ENCODE results near the gene IGSF8. TPM values are rescaled to one million over a fixed set of nuclear protein-coding genes. Genes with fewer than 3 reads are reported as not detected.

IGSF8 gene
- total and polyA plus RNA-seq, 2 donors (not counting 3 experiments of a cell fraction or from before 2014, with no cell fraction given), result 9.5 to 17.5 TPM

- no peaks in the 10 kb centered on the region for H3K36me3 ChIP-seq (ENCODE audit: control insufficient read depth in 2 of 2, extremely low read depth in 1 of 2, insufficient read depth in 2 of 2, low read length in 2 of 2)
- POLR2A ChIA-PET, result no interaction called here
- DNase-seq (ENCODE audit: low read depth, low spot score) (no peak), FAIRE-seq (no peak)
- no TSS peak for BruUV-seq (replicated peaks)
- CTCF ChIA-PET, result interaction anchor here (0.8 to 5.2 kb wide), 21 partner anchors 8 to 290 kb away, joined by 3 to 75 read pairs (median 8); partner anchors contain the start of genes IGSF8, KCNJ10 and PIGM
- dilution Hi-C loops (cut with MboI; ENCODE audit: extremely low pct_ligation_motif_present, low sequenced_read_pairs) (no loop called here), intact Hi-C loops (cut with micrococcal nuclease) (no loop called here)
- no peaks in the 10 kb centered on the region for H3K9me1 ChIP-seq (replicated peaks; ENCODE audit: control insufficient read depth, extremely low read depth, insufficient read depth, low read length)
- H4K20me1 ChIP-seq (replicated peaks; ENCODE audit: control insufficient read depth, extremely low read depth, insufficient read depth, low read length), result no peaks in the 10 kb centered on the region
- no peak for TF ChIP-seq MYC (IDR thresholded peaks at IDR 0.05; ENCODE audit: low read depth, low read length)
- no peak for TF ChIP-seq CTCF (IDR thresholded peaks at IDR 0.05; ENCODE audit: extremely low read depth in 1 of 2, insufficient read depth in 1 of 2, low read depth in 1 of 2, low read length in 2 of 2)
- TF ChIP-seq POLR2A (IDR thresholded peaks at IDR 0.05; ENCODE audit: low read depth, low read length), result no peak
- no peak for TF ChIP-seq MAX (IDR thresholded peaks at IDR 0.05; ENCODE audit: insufficient read depth, insufficient read length)
- no peak for TF ChIP-seq JUN (IDR thresholded peaks at IDR 0.05; ENCODE audit: borderline replicate concordance, insufficient read depth, insufficient read length, low read depth)
- no peak for TF ChIP-seq FOS (IDR thresholded peaks at IDR 0.05; ENCODE audit: borderline replicate concordance, insufficient read depth, low read length)
- H3K27me3 ChIP-seq (ENCODE audit: control insufficient read depth in 2 of 2, insufficient read depth in 2 of 2, low read length in 2 of 2), result peaks cover 29 to 31% of the 10 kb centered on the region in 2 experiments
- H3K4me2 ChIP-seq (ENCODE audit: insufficient read depth, low read length), result no peak overlapping the region
- no peaks in the 10 kb centered on the region for H3K79me2 ChIP-seq (ENCODE audit: control insufficient read depth, insufficient read depth, low read length)
- H2AFZ ChIP-seq (ENCODE audit: low read depth, low read length), result no peak overlapping the region
- H3K9me3 ChIP-seq (replicated peaks; ENCODE audit: control insufficient read depth, insufficient read depth, low read length), result no peaks in the 10 kb centered on the region
- no peaks in the 10 kb centered on the region for H3K4me1 ChIP-seq (ENCODE audit: control insufficient read depth, extremely low read depth, insufficient read depth, low read length)
- no peak overlapping the region for H3K4me3 ChIP-seq (replicated peaks in 1 of 3; ENCODE audit: insufficient read depth in 1 of 3, low read depth in 1 of 3, low read length in 3 of 3)
- H3K9ac ChIP-seq (replicated peaks; ENCODE audit: extremely low read depth, insufficient read depth, low read length), result no peak overlapping the region
- no peak overlapping the region for H3K27ac ChIP-seq (ENCODE audit: insufficient read depth, low read depth, low read length)
Measured at GRCh38 chr1:160086456-160086892, 11.9 kb downstream of the IGSF8 start.
